Measurements from ENCODE around the gene DSTYK.
A peak's percentile ranks its signal among the peaks of the same experiment; 100 is the strongest.
"Not testable (repeated sequence)": the region's sequence is repeated elsewhere in the genome, so short reads cannot be mapped to it uniquely, and the experiment has no call there.

DSTYK gene

DNA sequence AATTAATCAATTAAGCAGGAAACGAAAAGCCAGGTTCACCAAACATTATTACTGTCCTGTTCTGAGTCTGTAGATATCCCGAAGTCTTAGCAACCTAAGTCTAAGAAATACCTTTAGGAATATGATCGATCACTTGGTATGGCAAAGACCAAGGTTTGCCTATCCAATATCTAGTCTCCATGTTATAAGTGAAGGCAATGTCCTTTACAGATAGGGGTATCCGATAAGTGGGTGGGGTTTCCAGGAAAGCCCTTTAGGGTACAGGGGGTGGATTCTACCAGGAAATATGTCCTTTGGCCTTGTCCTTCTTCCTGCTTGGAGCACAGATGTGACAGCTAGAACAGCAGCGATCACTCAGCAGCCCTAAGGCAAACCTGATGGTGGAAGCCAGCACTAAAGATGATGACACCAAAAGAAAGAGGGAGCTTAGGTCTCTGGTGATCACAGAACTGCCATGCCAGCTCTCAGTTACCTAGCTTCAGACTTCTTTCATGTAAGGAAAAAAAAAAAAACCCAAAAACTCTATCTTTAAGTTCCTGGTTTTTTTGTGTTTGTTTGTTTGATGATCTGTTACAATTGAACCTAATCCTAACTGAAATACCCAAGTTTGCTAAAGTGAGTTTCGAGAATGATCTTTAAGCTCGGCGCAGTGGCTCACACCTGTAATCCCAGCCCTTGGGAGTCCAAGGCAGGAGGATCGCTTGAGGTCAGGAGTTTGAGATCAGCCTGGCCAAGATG is 40.8 kb downstream of the DSTYK start:
- no peak for DNase-seq (ENCODE audit: low read depth)

DNA sequence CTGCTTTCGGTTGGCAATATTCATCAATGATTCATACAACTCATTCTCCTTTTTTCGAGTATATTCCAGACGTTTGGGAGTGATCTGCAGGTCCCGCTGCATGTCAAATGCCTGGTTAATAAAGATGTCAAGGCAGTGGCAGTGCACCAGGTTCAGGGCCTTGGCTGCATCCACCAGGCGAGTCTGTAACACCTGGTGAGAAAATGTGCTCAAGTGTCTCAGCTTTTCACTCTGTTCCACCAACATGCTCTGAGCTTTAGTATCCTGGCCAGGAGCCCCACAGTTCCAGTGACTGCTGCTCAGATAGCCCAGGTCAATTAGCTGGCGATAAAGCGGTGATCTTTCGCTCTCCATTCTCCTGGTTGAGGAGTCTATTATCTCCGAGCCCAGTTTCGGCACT is 42.3 kb downstream of the DSTYK start:
- no peak for DNase-seq (ENCODE audit: low read depth)

DNA sequence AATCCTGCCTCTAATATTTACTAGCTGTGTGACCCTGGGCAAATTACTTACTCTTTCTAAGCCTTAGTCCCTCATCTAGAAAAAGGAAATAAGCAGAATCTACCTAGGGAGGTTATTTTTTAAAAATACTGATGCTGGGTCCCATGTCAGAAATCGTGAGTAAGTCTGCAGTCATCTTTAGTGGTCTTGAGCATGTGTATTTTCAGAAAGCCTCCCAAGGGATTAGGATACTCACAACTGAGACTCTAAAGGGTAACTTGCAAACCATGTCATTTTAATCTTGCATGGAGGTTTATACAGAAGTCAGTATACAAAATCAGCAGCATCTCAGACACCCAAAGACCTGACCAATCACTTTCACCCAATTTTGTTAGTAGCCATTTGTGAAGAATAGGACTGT is 43.2 kb downstream of the DSTYK start:
- DNase-seq (ENCODE audit: low read depth) = no peak

DNA sequence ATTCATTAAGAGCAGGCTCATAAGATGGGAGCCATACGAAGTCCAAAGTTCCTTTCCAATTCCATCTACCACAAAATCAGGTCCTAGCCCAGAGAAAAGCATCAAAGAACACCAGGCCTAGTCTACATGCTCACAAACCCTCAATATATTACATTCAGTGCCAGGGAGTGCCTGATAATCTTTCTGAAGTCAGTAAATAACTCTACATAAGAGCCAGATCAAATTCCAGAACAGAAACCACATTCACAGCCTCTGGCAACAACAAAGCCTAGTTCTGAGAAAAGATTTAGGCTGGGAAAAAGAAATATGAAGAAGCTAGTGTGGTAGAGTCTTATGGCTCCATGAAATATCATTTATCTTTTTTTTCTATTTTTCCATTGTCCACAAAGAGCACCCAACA is 49.2 kb downstream of the DSTYK start:
- no peak for DNase-seq (ENCODE audit: low read depth)

DNA sequence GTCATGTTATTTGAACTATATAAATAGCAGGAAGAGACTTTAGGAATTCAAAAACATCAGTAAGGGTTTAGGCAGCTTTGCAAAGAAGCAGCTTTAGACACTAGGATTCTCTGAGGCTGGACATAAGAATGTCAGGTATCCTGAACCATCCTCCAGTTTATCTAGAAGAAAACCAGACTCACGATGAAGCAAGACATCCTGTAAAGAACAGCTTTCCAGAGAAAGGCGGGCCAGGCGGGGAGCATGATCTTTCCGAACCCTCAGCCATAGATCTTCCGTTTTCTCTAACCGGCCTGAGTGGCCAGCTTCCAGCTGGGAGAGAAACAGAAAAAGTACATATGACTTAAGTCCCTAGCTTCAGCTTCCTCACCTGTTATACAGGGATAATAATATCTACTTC is 50.4 kb downstream of the DSTYK start:
- DNase-seq (ENCODE audit: low read depth) = no peak

DNA sequence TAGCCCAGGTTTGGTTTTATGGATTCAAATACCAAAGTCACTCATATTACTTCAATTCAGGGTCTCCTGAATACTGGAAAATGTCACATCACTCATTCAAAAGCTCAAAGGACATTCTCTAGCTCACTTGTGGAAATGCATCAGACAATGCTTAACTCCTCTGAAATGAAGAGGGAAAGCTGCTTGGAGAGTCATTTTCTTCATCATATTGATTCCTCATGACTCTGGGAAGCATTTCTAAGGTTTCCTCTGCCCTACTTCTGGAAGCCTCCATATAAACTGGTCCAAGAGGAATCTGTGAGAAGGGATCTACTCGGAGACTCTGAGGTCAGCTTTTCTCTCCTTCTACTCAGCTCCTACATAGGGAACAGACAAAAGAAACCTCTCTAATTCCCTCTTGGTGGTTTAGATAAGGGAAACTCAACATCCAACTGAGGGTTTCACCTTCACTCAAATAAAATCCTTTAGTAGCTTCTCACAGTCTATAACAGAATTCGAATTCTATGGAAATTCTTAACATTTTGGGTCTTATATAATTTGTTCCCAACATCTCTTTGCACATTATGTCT is 53.4 kb downstream of the DSTYK start:
- no peak for DNase-seq (ENCODE audit: low read depth)

DNA sequence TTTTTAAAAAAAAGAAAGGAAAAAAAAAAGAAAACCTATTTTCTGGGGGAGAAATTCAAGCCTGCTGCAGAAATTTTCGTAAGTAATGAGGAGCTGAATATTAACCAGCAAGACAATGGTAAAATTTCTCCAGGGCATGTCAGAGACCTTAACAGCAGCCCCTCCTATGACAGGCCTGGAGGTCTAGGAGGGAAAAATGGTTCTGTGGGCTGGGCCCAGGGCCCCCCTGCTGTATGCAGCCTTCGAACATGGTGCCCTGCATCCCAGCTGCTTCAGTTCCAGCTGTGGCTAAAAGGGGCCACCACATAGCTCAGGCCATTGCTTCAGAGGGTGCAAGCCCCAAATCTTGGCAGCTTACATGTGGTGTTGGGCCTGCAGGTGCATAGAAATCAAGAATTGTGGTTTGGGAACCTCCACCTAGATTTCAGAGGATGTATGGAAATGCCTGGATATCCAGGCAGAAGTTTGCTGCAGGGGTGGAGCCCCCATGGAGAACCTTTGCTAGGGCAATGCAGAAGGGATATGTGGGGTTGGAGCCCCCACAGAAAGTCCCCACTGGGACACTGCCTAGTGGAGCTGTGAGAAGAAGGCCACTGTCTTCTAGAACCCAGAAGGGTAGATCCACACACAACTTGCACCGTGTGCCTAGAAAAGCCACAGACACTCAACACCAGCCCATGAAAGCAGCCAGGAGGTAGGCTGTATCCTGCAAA is 55.7 kb downstream of the DSTYK start:
- not testable (repeated sequence) for DNase-seq (ENCODE audit: low read depth)

DNA sequence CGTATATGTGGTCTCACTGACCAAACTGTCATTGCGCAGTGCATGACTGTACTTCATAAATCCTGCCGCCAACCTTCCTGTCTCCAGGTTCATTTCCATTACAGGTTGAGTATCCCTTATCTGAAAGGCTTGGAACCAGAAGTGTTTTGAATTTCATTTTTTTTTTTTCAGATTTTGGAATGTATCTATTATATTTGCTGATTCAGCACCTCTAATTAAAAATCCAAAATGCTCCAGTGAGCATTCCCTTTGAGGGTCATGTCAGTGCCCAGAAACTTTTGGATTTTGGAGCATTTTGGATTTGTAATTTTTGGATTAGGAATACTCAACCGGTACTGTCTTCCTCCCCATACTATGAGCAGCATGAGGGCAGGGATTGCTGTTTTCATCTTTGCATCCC is 59.0 kb downstream of the DSTYK start:
- no peak for DNase-seq (ENCODE audit: low read depth)

DNA sequence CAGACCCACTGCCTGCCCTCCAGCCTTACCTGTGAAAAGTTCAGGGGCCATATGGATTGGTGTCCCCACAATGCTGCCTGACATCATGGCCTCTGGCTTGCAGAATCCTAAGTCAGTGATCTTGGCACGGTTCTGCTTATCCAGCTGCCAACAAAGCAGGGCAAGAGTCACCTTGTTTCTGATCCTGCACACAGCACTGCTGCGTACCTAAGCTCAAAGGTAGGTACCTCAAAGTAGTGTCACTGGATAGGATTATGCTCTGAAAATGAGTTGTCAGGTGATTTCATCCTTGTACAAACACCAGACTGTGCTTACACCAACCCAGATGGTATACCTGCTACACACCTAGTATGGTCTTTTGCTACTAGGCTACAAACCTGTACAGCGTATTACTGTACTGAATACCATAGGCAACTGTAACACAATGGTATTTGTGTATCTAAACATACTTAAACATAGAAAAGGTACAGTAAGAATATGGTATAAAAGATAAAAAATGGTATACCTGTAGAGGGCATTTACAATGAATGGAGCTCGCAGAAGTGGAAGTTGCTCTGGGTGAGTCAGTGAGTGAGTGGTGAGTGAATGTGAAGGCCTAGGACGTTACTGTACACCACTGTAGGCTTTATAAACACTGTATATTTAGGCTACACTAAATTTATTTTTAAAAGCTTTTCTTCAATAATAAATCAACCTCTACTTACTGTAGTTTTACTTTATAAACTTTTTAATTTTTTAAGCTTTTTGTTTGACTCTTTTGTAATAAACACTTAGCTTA is 60.7 kb downstream of the DSTYK start:
- no peak for DNase-seq (ENCODE audit: low read depth)

DNA sequence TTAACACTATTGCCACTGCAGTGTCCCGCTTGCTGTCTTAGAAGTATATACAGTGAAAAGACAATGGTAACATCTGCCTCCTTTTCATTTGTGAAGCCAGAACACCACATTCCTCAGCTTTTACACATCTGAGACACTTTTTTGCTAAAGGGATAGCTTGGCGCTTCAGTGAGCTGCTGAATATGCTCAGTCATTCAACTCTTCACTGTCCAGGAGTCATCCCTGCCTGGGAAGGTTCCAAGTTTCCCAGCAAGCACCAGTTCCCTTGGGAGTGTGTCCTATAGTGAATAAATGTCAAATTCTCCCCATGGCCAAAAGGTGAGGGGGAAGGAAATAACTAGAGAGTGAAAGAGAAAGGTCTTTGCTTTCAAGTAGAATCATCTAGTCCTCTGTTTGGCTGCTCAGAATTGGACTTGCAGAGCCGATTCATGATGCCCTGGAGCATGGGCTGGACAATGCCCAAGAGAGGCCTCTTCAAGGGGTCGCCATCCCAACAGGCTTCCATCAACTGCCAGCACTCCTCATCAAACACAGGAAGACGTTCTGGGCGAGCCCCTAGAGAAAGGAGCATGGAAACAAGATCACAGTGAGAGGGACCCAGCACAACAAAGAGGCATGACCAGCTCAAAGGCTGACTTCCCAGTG is 64.2 kb downstream of the DSTYK start:
- no peak for DNase-seq (ENCODE audit: low read depth)

DNA sequence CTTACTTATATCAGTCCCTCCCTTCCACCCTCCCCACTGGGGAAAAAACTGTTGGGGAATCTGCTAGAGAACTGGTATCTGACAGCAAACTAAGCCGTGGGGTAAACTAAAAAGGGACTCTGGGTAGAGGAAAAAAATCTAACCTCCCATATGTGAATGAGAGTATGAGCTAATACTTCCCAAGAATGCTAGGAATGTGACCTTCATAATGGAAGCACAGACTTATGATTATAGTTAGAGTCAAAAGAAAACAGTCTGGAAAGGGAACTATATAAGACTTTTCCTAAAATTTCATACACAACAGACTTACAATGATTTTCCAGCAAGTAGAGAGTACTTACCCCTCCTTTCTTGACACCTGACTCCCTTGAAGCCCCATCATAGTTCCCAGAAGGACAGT is 66.8 kb downstream of the DSTYK start:
- no peak for DNase-seq (ENCODE audit: low read depth)

DNA sequence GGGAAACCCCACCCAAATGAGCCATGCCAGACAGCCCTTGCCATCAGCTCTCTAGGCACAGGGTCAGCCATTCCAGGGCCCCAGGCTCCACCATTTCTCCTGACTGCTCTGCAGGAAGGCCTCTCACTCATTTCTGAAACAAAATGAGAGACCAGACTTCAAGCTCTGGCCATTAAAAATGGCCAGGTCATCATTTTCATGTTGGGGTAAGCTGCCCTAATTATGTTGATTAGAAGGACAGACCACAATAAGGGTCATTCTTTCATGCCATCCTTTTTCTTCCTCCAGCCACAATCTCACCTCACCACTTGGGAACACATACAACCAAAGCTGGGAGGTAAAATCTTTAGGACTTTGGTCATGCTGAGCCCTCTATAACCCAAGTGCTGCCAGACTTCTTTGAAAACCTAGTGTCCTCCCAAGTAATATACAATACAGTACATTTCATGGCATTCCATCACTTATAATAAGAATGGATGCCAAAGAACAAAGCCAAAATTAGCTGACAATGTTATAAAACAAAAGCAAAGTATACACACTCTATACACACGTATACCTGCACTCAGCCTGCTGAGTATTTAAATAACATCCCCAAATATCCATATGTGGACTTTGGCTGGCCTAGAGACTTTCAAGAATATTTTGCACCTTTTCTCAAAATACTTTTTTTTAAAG is 67.3 kb downstream of the DSTYK start:
- no peak for DNase-seq (ENCODE audit: low read depth)

DNA sequence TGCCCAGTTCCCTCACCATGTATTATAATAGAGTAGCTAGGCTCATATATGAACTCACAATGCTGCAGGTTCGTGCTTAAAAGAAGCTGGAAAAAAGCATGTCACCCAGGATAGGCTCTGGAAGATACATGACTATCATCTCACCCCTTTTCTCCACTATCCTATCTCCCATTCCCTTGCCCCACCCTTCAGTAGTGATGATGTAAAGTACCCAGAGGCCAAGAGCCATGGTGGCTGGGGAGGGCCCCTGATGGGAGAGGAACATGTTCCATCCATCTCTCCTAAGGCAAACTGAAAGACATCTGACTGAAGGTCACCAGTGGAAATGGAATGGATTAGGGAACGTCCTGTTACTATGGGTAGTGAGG is 69.4 kb downstream of the DSTYK start:
- no peak for DNase-seq (ENCODE audit: low read depth)

DNA sequence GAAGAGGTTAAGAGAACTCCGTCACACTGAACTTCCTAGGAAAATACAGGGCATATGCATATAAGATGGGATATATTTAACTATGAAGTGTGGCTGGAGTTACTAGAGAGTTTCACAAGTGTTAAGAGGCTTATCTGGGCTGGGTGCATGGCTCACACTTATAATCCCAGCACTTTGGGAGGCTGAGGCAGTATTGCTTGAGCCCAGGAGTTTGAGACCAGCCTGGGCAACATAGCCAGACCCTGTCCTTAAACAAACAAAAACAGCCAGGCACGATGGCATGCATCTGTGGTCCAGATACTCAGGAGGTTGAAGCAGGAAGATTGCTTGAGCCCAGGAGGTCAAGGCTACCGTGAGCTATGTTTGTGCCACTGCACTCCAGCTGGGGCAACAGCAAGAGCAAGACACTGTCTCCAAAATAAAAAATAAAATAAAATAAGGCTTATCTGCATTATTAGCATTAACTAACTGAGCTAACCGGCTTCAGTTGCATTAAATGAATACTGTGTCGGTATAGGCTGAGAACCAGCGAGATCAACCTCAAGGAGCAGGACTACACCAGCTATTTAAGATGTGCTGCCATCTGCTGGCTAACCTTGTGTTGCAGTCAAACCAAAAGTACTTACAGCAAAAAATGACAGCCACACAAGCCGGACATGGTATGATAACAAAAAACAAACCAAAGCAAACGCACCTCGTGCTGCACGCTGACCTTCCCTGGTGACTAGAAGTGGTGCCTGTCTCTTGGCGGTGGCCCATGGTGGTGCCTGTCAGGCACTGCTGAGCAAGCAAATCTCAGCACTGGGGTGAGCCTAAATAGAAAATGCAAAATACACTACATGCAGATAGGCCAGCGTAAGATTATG is 70.0 kb downstream of the DSTYK start:
- DNase-seq (ENCODE audit: low read depth) = peak; percentile 50

DNA sequence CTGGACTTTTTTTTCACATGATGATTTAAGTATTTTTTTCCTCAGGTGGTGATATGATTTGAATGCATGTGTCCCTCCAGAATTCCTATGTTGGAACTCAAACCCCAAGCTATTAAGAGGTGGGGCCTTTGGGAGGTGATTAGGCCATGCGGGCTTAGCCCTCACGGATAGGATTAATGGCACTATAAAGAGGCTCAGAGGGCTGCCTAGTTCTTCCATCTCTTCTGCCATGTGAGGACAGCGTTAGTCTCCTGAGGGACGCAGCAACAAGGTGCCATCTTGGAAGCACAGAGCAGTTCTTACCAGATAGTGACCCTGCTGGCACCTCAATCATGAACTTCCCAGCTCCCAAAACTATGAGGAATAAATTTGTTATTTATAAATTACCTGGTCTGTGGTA is 71.4 kb downstream of the DSTYK start:
- DNase-seq (ENCODE audit: low read depth) = no peak

DNA sequence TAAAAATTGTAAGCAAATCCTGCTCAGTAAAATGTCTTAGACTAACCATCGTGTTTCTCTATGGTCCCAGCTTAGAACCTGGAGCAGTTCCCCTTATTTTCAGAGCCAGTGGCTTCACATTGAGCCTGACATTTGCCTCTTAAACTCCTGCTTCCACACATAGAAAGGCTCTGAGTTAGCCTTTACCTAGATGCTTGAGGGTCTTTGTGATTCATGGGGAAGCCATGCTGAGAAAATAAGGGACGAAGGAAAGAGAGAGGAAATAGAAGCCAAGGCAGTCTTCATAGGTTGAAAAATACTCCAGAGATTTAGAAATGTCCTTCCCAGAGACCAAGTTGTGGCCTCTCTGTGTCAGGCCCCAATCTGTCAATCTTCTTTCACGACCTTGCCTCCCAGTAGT is 73.6 kb downstream of the DSTYK start:
- no peak for DNase-seq (ENCODE audit: low read depth)

DNA sequence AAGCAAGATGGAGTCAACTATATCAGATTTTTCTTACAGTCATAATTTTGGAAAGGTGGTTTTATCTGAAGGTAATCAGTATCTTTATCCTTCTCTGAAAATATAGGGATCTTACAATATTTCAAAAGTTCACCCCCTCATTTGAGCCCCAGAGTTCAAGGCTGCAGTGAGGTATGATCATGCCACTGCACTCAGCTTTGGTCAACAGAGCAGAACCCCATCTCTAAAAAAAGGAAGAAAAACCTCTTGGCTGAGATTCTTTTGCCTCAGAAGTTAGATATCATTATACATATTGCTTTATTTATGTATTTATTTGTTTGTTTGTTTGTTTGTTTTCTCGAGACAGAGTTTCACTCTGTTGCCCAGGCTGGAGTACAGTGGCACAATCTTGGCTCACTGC is 78.2 kb downstream of the DSTYK start:
- no peak for DNase-seq (ENCODE audit: low read depth)

DNA sequence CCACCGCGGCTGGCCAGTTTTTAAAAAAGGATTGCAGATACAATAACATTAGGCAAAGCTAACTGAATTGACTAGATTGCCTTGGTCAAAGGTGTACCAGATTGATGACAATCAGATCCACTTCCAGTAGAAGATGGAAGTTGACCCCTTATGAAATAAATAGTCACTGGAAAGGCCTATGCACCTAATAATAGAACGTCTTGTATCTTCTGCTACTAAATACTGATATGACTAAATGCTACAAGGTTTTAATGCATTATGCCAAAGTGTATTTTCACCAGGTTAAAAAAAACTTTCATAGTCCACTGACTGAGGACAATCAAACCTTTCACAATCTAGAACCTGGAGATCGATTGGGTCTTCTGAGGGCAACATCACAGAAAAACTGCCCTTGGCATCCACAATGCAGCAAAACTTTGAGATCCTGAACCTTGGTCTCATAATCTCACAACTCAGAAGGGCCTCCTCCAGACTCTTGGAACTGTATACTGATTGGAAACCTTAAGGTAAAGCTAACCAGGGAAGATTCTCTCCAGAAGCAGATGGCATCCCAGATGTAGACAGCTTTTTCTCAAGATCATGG is 82.0 kb downstream of the DSTYK start:
- no peak for DNase-seq (ENCODE audit: low read depth)

DNA sequence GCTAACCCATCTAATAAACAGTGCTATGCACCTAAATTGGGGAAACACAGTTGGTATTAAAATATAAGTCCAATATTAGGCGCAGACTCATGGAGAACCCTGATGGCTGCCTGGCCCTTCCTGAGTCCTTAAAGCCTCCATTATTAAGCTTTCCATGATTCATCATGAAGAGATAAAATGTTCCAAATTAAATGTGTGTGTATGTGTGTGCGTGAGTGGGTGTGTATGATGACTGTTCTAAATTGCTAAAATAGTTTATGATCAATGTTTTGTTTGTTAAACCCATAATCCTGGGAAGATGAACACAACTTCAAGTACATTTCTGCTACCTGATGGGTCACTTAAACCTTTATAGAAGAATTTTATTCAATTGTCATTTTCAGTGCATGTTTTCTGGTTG is 83.5 kb downstream of the DSTYK start:
- no peak for DNase-seq (ENCODE audit: low read depth)

DNA sequence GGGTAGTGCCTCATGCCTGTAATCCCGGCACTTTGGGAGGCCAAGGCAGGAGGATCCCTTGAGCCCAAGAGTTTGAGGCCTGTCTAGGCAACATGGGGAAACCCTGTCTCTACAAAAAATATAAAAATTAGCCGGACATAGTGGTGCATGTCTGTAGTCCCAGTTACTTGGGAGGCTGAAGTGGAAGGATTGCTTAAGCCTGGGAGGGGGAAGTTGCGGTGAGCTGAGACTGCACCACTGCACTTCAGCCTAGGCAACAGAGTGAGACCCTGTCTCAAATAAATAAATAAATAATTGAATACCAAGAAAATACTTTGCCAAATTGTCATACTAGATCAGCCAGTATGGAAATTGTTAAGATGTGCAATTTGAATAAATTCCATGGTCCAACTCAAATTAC is 83.9 kb downstream of the DSTYK start:
- DNase-seq (ENCODE audit: low read depth) = no peak

Data from stimulated activated CD8-positive, alpha-beta memory T cell treated with anti-CD3 and anti-CD28 coated beads, Interleukin-12 subunit alpha, Interleukin-12 subunit beta, amount 100 ng/mL, for 1 hour (primary cell).